SK-N-SH (cell line): ENCODE data around the gene GPR162. TPM values are rescaled to one million over a fixed set of nuclear protein-coding genes. Genes with fewer than 3 reads are reported as not detected.
A peak's percentile ranks its signal among the peaks of the same experiment; 100 is the strongest.

ENCODE experiments used
- CTCF ChIA-PET: fragments of 300-600, 350-600 bp; formaldehyde crosslinking; extraction: SDS; loops from one replicate; lab custom pipeline; 2021; lab: Yijun Ruan, JAX
- POLR2A ChIA-PET: fragments of 350-600 bp; sonication (Branson Sonifier 250); formaldehyde crosslinking; extraction: SDS; loops from one replicate; lab custom pipeline; 2020; ENCODE audit warnings: antibody characterized with exemption, inconsistent platforms; lab: Yijun Ruan, JAX
- DNase-seq: peaks from one replicate; pipeline ENCODE4 v3.0.0; 2012
- H2AFZ ChIP-seq: fragments of 200-600 bp; sonication (generic); 2 replicates; pipeline ENCODE4 v1.8.1; 2016; ENCODE audit warnings: antibody characterized with exemption, mild to moderate bottlenecking, low read depth
- H3F3A ChIP-seq: fragments of 200-600 bp; sonication (generic); replicated peaks from 2 replicates; pipeline ENCODE3; 2016; ENCODE audit warnings: antibody characterized with exemption, mild to moderate bottlenecking; ENCODE audit not compliant: insufficient read depth
- H3K27ac ChIP-seq, 2 experiments: fragments of 200-500 bp in 1 of 2; fragments of 200-600 bp in 1 of 2; sonication (Bioruptor generic) in 1 of 2; sonication (generic), shearing (Covaris generic) in 1 of 2; 2 replicates each; pipeline versions ENCODE4 v1.5.1 to v1.6.1; 2014 to 2016; ENCODE audit warnings: low read depth in 2 of 2, inconsistent platforms in 1 of 2, low read length in 1 of 2, mild to moderate bottlenecking in 1 of 2, mixed read lengths in 1 of 2
- H3K27me3 ChIP-seq: fragments of 200-600 bp; sonication (generic), shearing (Covaris generic); 2 replicates; pipeline ENCODE4 v1.6.1; 2016; ENCODE audit warnings: mixed run types; ENCODE audit not compliant: insufficient read depth
- H3K36me3 ChIP-seq, 2 experiments: fragments of 200-500 bp in 1 of 2; fragments of 200-600 bp in 1 of 2; sonication (Bioruptor generic) in 1 of 2; sonication (generic) in 1 of 2; replicated peaks in 1 of 2; 2 replicates each; pipeline versions ENCODE3 to v1.5.1; 2014 to 2016; ENCODE audit warnings: low read length in 1 of 2, mild to moderate bottlenecking in 1 of 2; ENCODE audit not compliant: insufficient read depth in 2 of 2, control insufficient read depth in 1 of 2
- H3K4me1 ChIP-seq, 2 experiments: fragments of 200-500 bp in 1 of 2; fragments of 200-600 bp in 1 of 2; sonication (Bioruptor generic) in 1 of 2; sonication (generic), shearing (Covaris generic) in 1 of 2; 2 replicates each; pipeline versions ENCODE4 v1.5.1 to v1.6.1; 2014 to 2016; ENCODE audit warnings: low read depth in 1 of 2, low read length in 1 of 2, mixed run types in 1 of 2; ENCODE audit not compliant: insufficient read depth in 2 of 2, control insufficient read depth in 1 of 2
- H3K4me2 ChIP-seq: fragments of 200-600 bp; sonication (generic), shearing (Covaris generic); 2 replicates; pipeline ENCODE4 v1.6.1; 2017; ENCODE audit warnings: mixed run types
- H3K4me3 ChIP-seq, 2 experiments: fragments of 200-500 bp in 1 of 2; fragments of 200-600 bp in 1 of 2; sonication (Bioruptor generic) in 1 of 2; sonication (generic), shearing (Covaris generic) in 1 of 2; 2 replicates each; pipeline versions ENCODE4 v1.5.1 to v1.8.1; 2014 to 2016; ENCODE audit warnings: low read depth in 2 of 2, inconsistent platforms in 1 of 2, low read length in 1 of 2, mild to moderate bottlenecking in 1 of 2, mixed read lengths in 1 of 2, moderate library complexity in 1 of 2
- H3K79me2 ChIP-seq: fragments of 200-600 bp; sonication (generic); 2 replicates; pipeline ENCODE4 v1.8.1; 2017; ENCODE audit warnings: mild to moderate bottlenecking; ENCODE audit not compliant: insufficient read depth
- H3K9ac ChIP-seq: fragments of 200-600 bp; sonication (generic); 2 replicates; pipeline ENCODE4 v1.6.1; 2017; ENCODE audit warnings: mixed run types
- H3K9me2 ChIP-seq: fragments of 200-600 bp; sonication (generic); 2 replicates; pipeline ENCODE4 v1.6.1; 2017; ENCODE audit warnings: mixed run types
- H3K9me3 ChIP-seq: fragments of 200-600 bp; sonication (generic); 2 replicates; pipeline ENCODE4 v1.6.1; 2017; ENCODE audit warnings: mixed run types, mild to moderate bottlenecking, moderate library complexity
- H4K20me1 ChIP-seq: fragments of 200-600 bp; sonication (generic); 2 replicates; pipeline ENCODE4 v1.6.1; 2017; ENCODE audit warnings: mild to moderate bottlenecking, mixed run types; ENCODE audit not compliant: insufficient read depth
- ELF1 ChIP-seq: IDR thresholded peaks from 2 replicates; pipeline ENCODE4 v1.4.0; 2012
- EP300 ChIP-seq, 2 experiments: IDR thresholded peaks; 2 replicates each; pipeline versions ENCODE4 v1.4.0 to v1.6.1; 2012; ENCODE audit warnings: borderline replicate concordance in 1 of 2, low read depth in 1 of 2, low read length in 1 of 2
- FOXM1 ChIP-seq: IDR thresholded peaks from 2 replicates; pipeline ENCODE4 v1.4.0; 2012; ENCODE audit warnings: low read depth, mild to moderate bottlenecking
- MXI1 ChIP-seq: IDR thresholded peaks from 2 replicates; pipeline ENCODE4 v1.6.1; 2012; ENCODE audit warnings: mild to moderate bottlenecking, low read depth, low read length, improper control_type of control experiment
- NFIC ChIP-seq: IDR thresholded peaks from 2 replicates; pipeline ENCODE4 v1.4.0; 2012; ENCODE audit warnings: borderline replicate concordance
- NRF1 ChIP-seq: IDR thresholded peaks from 2 replicates; pipeline ENCODE4 v1.6.1; 2012; ENCODE audit warnings: low read depth, mild to moderate bottlenecking, low read length
- RAD21 ChIP-seq: IDR thresholded peaks from 2 replicates; pipeline ENCODE4 v1.6.1; 2012; ENCODE audit warnings: mild to moderate bottlenecking, low read length
- RFX5 ChIP-seq: IDR thresholded peaks from 2 replicates; pipeline ENCODE4 v1.6.1; 2012; ENCODE audit warnings: mild to moderate bottlenecking, improper control_type of control experiment, low read length
- SIN3A ChIP-seq: IDR thresholded peaks from 2 replicates; pipeline ENCODE4 v1.6.1; 2012; ENCODE audit warnings: low read depth, mild to moderate bottlenecking, low read length, moderate library complexity, borderline replicate concordance
- SMC3 ChIP-seq: IDR thresholded peaks from 2 replicates; pipeline ENCODE4 v1.6.1; 2012; ENCODE audit warnings: low read depth, low read length, improper control_type of control experiment
- WGBS: methylation state at CpG from one replicate; pipeline ENCODE4 v1.1.6; 2017; ENCODE audit warnings: low lambda C conversion rate; 5-methylcytosine and 5-hydroxymethylcytosine counted together
- polyA plus RNA-seq, 3 experiments: library from polyadenylated mRNA; depleted of rRNA; stranded (reverse); fragments of >200 nt; gene quantifications; 2 replicates each; pipeline ENCODE4 v1.2.3, GENCODE V29; 2012
- TF ChIP-seq, protein P1 (sequence below): IDR thresholded peaks from 2 replicates; pipeline ENCODE4 v1.4.0; 2012; ENCODE audit warnings: low read depth
- TF ChIP-seq, protein P2 (sequence below): fragments of 200-600 bp; sonication (generic); IDR thresholded peaks from 2 replicates; pipeline ENCODE4 v1.6.1; 2017; ENCODE audit warnings: antibody characterized with exemption, mild to moderate bottlenecking, moderate library complexity
- TF ChIP-seq, protein P3 (sequence below): IDR thresholded peaks from 2 replicates; pipeline ENCODE4 v1.4.0; 2012; ENCODE audit warnings: low read depth, borderline replicate concordance
- TF ChIP-seq, protein P4 (sequence below): IDR thresholded peaks from 2 replicates; pipeline ENCODE4 v1.4.0; 2012; ENCODE audit warnings: low read depth, borderline replicate concordance

The GPR162 gene
- polyA plus RNA-seq, 1 of the 3 experiments (the other 2 are of a cell fraction), result 18.6 TPM

DNA sequence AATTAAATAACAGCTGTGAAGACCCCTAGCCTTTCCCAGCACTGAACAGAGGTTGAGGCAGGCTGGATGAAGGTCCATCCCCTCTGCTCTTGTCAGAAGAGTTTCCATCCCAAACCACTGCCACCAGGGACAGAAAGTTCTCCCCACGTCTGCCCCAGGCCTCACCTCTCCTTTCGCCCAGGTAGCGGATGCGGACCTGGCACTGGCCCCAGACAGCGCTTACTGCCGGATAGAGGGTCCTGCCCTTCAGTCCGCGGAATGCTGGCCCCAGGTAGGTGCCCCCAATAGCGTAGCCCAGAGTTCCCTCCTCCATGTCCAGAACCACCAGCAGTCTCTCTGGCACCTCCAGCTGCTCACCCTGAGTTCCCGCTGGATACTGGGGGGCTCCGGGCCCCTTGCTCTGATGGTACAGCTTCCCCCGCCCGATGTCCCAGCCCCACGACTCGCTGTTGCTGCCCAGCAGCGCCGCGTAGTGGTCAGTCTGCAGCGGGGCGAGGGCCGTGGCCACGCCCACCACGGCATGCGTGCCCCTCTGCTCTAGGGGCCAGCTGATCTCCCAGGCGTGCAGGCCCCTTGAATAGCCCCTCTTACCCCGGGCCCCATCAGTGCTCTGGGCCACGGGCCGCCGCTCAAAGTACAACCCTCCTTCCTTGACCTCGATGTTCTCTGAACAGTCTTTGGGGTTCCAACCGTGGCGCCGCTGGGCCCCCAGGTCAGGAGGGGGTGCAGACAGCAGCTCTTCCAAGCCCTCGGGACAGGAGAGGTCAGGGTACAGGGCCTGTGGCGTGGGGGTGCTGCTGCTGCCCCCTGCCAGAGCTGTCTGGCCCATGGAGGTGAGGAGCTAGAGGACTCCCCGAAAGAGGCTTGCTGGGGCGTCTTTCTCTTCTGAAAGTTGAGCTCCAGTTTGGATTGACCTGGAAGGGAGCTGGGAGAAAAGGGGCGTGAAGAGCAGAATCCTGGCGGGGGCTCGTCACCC lies 50.7 kb downstream of the GPR162 start:
- H3K9me3 ChIP-seq, result no peaks in the 10 kb centered on the region

More for the DNA sequence above, 50.7 kb downstream of the GPR162 start:
- Histone ChIP-seq H4K20me1 (peaks cover 44% of the 10 kb centered on the region), H3K79me2 (peaks cover 73% of the 10 kb centered on the region), H3K9ac (peak overlapping the region; percentile 89), H3K9me2 (no peaks in the 10 kb centered on the region), H3K4me2 (peak overlapping the region; percentile 100), H3K27me3 (no peaks in the 10 kb centered on the region), H3F3A (peaks cover 38% of the 10 kb centered on the region), H3K4me3 (peak overlapping the region; percentile 64 to 91), H2AFZ (no peak overlapping the region), H3K36me3 (peaks cover 20 to 26% of the 10 kb centered on the region in 2 experiments), H3K27ac (peak overlapping the region; percentile 69 to 84), H3K4me1 (peaks cover 30 to 39% of the 10 kb centered on the region in 2 experiments)
- ChIA-PET CTCF (interaction anchor here (0.7 to 10.9 kb wide), 47 partner anchors 9 to 356 kb away, joined by 3 to 164 read pairs (median 6); partner anchors contain the start of genes CDCA3, COPS7A, ENO2 and GNB3), POLR2A (interaction anchor here (0.6 to 4.0 kb wide), 23 partner anchors 9 to 268 kb away, joined by 3 to 45 read pairs (median 4); partner anchors contain the start of genes C12orf57, CDCA3, COPS7A and ENO2)
- WGBS, result 15% methylated on average over 18 of the region's 40 CpGs
- 0 out of 2 replicates have a peak, but pooled peaks have one; percentile 71 for TF ChIP-seq SIN3A
- no peak for TF ChIP-seq ELF1
- TF ChIP-seq, protein P1, sequence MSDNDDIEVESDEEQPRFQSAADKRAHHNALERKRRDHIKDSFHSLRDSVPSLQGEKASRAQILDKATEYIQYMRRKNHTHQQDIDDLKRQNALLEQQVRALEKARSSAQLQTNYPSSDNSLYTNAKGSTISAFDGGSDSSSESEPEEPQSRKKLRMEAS, result peak; percentile 63; the same call in 1 of the 2 replicates
- TF ChIP-seq, protein P2, sequence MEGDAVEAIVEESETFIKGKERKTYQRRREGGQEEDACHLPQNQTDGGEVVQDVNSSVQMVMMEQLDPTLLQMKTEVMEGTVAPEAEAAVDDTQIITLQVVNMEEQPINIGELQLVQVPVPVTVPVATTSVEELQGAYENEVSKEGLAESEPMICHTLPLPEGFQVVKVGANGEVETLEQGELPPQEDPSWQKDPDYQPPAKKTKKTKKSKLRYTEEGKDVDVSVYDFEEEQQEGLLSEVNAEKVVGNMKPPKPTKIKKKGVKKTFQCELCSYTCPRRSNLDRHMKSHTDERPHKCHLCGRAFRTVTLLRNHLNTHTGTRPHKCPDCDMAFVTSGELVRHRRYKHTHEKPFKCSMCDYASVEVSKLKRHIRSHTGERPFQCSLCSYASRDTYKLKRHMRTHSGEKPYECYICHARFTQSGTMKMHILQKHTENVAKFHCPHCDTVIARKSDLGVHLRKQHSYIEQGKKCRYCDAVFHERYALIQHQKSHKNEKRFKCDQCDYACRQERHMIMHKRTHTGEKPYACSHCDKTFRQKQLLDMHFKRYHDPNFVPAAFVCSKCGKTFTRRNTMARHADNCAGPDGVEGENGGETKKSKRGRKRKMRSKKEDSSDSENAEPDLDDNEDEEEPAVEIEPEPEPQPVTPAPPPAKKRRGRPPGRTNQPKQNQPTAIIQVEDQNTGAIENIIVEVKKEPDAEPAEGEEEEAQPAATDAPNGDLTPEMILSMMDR, result peak; percentile 88
- TF ChIP-seq NFIC, result no peak
- TF ChIP-seq RFX5, result no peak
- TF ChIP-seq, protein P3, sequence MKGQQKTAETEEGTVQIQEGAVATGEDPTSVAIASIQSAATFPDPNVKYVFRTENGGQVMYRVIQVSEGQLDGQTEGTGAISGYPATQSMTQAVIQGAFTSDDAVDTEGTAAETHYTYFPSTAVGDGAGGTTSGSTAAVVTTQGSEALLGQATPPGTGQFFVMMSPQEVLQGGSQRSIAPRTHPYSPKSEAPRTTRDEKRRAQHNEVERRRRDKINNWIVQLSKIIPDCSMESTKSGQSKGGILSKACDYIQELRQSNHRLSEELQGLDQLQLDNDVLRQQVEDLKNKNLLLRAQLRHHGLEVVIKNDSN, result 0 out of 2 replicates have a peak, but pooled peaks have one; percentile 11
- TF ChIP-seq FOXM1, result no peak
- TF ChIP-seq SMC3, result peak; percentile 28; the same call in 1 of the 2 replicates
- peak; percentile 46 for TF ChIP-seq RAD21
- TF ChIP-seq, protein P4, sequence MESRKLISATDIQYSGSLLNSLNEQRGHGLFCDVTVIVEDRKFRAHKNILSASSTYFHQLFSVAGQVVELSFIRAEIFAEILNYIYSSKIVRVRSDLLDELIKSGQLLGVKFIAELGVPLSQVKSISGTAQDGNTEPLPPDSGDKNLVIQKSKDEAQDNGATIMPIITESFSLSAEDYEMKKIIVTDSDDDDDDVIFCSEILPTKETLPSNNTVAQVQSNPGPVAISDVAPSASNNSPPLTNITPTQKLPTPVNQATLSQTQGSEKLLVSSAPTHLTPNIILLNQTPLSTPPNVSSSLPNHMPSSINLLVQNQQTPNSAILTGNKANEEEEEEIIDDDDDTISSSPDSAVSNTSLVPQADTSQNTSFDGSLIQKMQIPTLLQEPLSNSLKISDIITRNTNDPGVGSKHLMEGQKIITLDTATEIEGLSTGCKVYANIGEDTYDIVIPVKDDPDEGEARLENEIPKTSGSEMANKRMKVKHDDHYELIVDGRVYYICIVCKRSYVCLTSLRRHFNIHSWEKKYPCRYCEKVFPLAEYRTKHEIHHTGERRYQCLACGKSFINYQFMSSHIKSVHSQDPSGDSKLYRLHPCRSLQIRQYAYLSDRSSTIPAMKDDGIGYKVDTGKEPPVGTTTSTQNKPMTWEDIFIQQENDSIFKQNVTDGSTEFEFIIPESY, result no peak
- TF ChIP-seq NRF1, result no peak
- TF ChIP-seq MXI1, result peak; percentile 93
- TF ChIP-seq EP300 (IDR thresholded peaks at IDR 0.05; ENCODE audit: borderline replicate concordance in 1 of 2, low read depth in 1 of 2, low read length in 1 of 2), result no peak
- peak; percentile 91 for DNase-seq
